SK-N-SH (cell line): Measurements from ENCODE around the gene IGSF11. TPM values are rescaled to one million over a fixed set of nuclear protein-coding genes. Genes with fewer than 3 reads are reported as not detected.

Experiments used
- CTCF ChIA-PET: fragments of 300-600, 350-600 bp; formaldehyde crosslinking; extraction: SDS; loops from one replicate; lab custom pipeline; 2021; lab: Yijun Ruan, JAX
- POLR2A ChIA-PET: fragments of 350-600 bp; sonication (Branson Sonifier 250); formaldehyde crosslinking; extraction: SDS; loops from one replicate; lab custom pipeline; 2020; ENCODE audit warnings: antibody characterized with exemption, inconsistent platforms; lab: Yijun Ruan, JAX
- DNase-seq: peaks from one replicate; pipeline ENCODE4 v3.0.0; 2012
- H2AFZ ChIP-seq: fragments of 200-600 bp; sonication (generic); 2 replicates; pipeline ENCODE4 v1.8.1; 2016; ENCODE audit warnings: antibody characterized with exemption, mild to moderate bottlenecking, low read depth
- H3F3A ChIP-seq: fragments of 200-600 bp; sonication (generic); replicated peaks from 2 replicates; pipeline ENCODE3; 2016; ENCODE audit warnings: antibody characterized with exemption, mild to moderate bottlenecking; ENCODE audit not compliant: insufficient read depth
- H3K27ac ChIP-seq, 2 experiments: fragments of 200-500 bp in 1 of 2; fragments of 200-600 bp in 1 of 2; sonication (Bioruptor generic) in 1 of 2; sonication (generic), shearing (Covaris generic) in 1 of 2; 2 replicates each; pipeline versions ENCODE4 v1.5.1 to v1.6.1; 2014 to 2016; ENCODE audit warnings: low read depth in 2 of 2, inconsistent platforms in 1 of 2, low read length in 1 of 2, mild to moderate bottlenecking in 1 of 2, mixed read lengths in 1 of 2
- H3K27me3 ChIP-seq: fragments of 200-600 bp; sonication (generic), shearing (Covaris generic); 2 replicates; pipeline ENCODE4 v1.6.1; 2016; ENCODE audit warnings: mixed run types; ENCODE audit not compliant: insufficient read depth
- H3K36me3 ChIP-seq, 2 experiments: fragments of 200-500 bp in 1 of 2; fragments of 200-600 bp in 1 of 2; sonication (Bioruptor generic) in 1 of 2; sonication (generic) in 1 of 2; replicated peaks in 1 of 2; 2 replicates each; pipeline versions ENCODE3 to v1.5.1; 2014 to 2016; ENCODE audit warnings: low read length in 1 of 2, mild to moderate bottlenecking in 1 of 2; ENCODE audit not compliant: insufficient read depth in 2 of 2, control insufficient read depth in 1 of 2
- H3K4me1 ChIP-seq, 2 experiments: fragments of 200-500 bp in 1 of 2; fragments of 200-600 bp in 1 of 2; sonication (Bioruptor generic) in 1 of 2; sonication (generic), shearing (Covaris generic) in 1 of 2; 2 replicates each; pipeline versions ENCODE4 v1.5.1 to v1.6.1; 2014 to 2016; ENCODE audit warnings: low read depth in 1 of 2, low read length in 1 of 2, mixed run types in 1 of 2; ENCODE audit not compliant: insufficient read depth in 2 of 2, control insufficient read depth in 1 of 2
- H3K4me2 ChIP-seq: fragments of 200-600 bp; sonication (generic), shearing (Covaris generic); 2 replicates; pipeline ENCODE4 v1.6.1; 2017; ENCODE audit warnings: mixed run types
- H3K4me3 ChIP-seq, 2 experiments: fragments of 200-500 bp in 1 of 2; fragments of 200-600 bp in 1 of 2; sonication (Bioruptor generic) in 1 of 2; sonication (generic), shearing (Covaris generic) in 1 of 2; 2 replicates each; pipeline versions ENCODE4 v1.5.1 to v1.8.1; 2014 to 2016; ENCODE audit warnings: low read depth in 2 of 2, inconsistent platforms in 1 of 2, low read length in 1 of 2, mild to moderate bottlenecking in 1 of 2, mixed read lengths in 1 of 2, moderate library complexity in 1 of 2
- H3K79me2 ChIP-seq: fragments of 200-600 bp; sonication (generic); 2 replicates; pipeline ENCODE4 v1.8.1; 2017; ENCODE audit warnings: mild to moderate bottlenecking; ENCODE audit not compliant: insufficient read depth
- H3K9ac ChIP-seq: fragments of 200-600 bp; sonication (generic); 2 replicates; pipeline ENCODE4 v1.6.1; 2017; ENCODE audit warnings: mixed run types
- H3K9me2 ChIP-seq: fragments of 200-600 bp; sonication (generic); 2 replicates; pipeline ENCODE4 v1.6.1; 2017; ENCODE audit warnings: mixed run types
- H3K9me3 ChIP-seq: fragments of 200-600 bp; sonication (generic); 2 replicates; pipeline ENCODE4 v1.6.1; 2017; ENCODE audit warnings: mixed run types, mild to moderate bottlenecking, moderate library complexity
- H4K20me1 ChIP-seq: fragments of 200-600 bp; sonication (generic); 2 replicates; pipeline ENCODE4 v1.6.1; 2017; ENCODE audit warnings: mild to moderate bottlenecking, mixed run types; ENCODE audit not compliant: insufficient read depth
- CHD2 ChIP-seq: fragments of 150-350 bp; IDR thresholded peaks from 2 replicates; pipeline ENCODE4 v1.6.1; 2018; ENCODE audit warnings: low read length; ENCODE audit not compliant: partially characterized antibody
- EP300 ChIP-seq, 2 experiments: IDR thresholded peaks; 2 replicates each; pipeline versions ENCODE4 v1.4.0 to v1.6.1; 2012; ENCODE audit warnings: borderline replicate concordance in 1 of 2, low read depth in 1 of 2, low read length in 1 of 2
- EZH2phosphoT487 ChIP-seq: fragments of 200-600 bp; sonication (generic); IDR thresholded peaks from 2 replicates; pipeline ENCODE4 v1.6.1; 2017; ENCODE audit warnings: low read depth, mixed run types, mild to moderate bottlenecking, antibody characterized with exemption, moderate library complexity, borderline replicate concordance
- FOXJ3 ChIP-seq: sonication (generic); formaldehyde crosslinking; IDR thresholded peaks from 2 replicates; pipeline ENCODE4 v1.5.1; 2020; ENCODE audit warnings: mild to moderate bottlenecking, missing genetic modification reagents
- MXI1 ChIP-seq: IDR thresholded peaks from 2 replicates; pipeline ENCODE4 v1.6.1; 2012; ENCODE audit warnings: mild to moderate bottlenecking, low read depth, low read length, improper control_type of control experiment
- NRF1 ChIP-seq: IDR thresholded peaks from 2 replicates; pipeline ENCODE4 v1.6.1; 2012; ENCODE audit warnings: low read depth, mild to moderate bottlenecking, low read length
- POLR2AphosphoS5 ChIP-seq: IDR thresholded peaks from 2 replicates; pipeline ENCODE4 v1.6.1; 2012; ENCODE audit warnings: low read depth, low read length
- RCOR1 ChIP-seq: fragments of 150-350 bp; IDR thresholded peaks from 2 replicates; pipeline ENCODE4 v1.6.1; 2017; ENCODE audit warnings: antibody characterized with exemption, low read length
- RFX5 ChIP-seq: IDR thresholded peaks from 2 replicates; pipeline ENCODE4 v1.6.1; 2012; ENCODE audit warnings: mild to moderate bottlenecking, improper control_type of control experiment, low read length
- SMC3 ChIP-seq: IDR thresholded peaks from 2 replicates; pipeline ENCODE4 v1.6.1; 2012; ENCODE audit warnings: low read depth, low read length, improper control_type of control experiment
- USF2 ChIP-seq: fragments of 150-350 bp; IDR thresholded peaks from 2 replicates; pipeline ENCODE4 v1.6.1; 2017; ENCODE audit warnings: antibody characterized with exemption, low read length, low read depth, borderline replicate concordance
- WGBS: methylation state at CpG from one replicate; pipeline ENCODE4 v1.1.6; 2017; ENCODE audit warnings: low lambda C conversion rate; 5-methylcytosine and 5-hydroxymethylcytosine counted together
- polyA plus RNA-seq, 3 experiments: library from polyadenylated mRNA; depleted of rRNA; stranded (reverse); fragments of >200 nt; gene quantifications; 2 replicates each; pipeline ENCODE4 v1.2.3, GENCODE V29; 2012
- TF ChIP-seq, protein P1 (sequence below): IDR thresholded peaks from 2 replicates; pipeline ENCODE4 v1.4.0; 2012; ENCODE audit warnings: low read depth

IGSF11 gene
- polyA plus RNA-seq, 1 of the 3 experiments (the other 2 are of a cell fraction): 0.07 TPM

DNA sequence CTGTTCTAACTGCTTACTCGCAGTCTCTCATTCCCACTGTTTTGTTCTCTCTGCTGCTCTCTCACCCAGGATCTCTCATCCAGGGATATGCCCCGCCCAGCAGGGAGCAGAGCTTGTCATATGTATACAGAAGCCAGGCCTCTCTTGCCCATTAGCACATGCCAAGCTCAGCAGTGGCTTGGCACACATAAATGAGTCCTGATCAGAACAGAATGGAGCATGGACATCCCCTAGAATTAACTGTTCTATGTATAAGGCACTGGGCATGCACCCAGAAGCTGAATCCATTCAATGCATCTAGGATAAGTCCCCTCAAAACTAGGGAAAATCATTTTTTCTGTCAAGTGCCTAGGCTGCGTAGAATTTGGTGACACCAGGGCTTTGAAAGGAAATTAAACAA lies 61.6 kb downstream of the IGSF11 start:
- peaks cover 0 to 4% of the 10 kb centered on the region in 2 experiments; a peak in 1 of 4 replicates for H3K4me1 ChIP-seq
- H3K36me3 ChIP-seq: no peaks in the 10 kb centered on the region
- no peak overlapping the region for H3K4me2 ChIP-seq
- no peak for TF ChIP-seq POLR2AphosphoS5
- no peak for DNase-seq
- ChIA-PET CTCF (interaction anchor here (1.4 kb wide), 1 partner anchor 88 kb away, joined by 6 read pairs; no protein-coding TSS in a partner anchor), POLR2A (no interaction called here)
- no peak overlapping the region for H2AFZ ChIP-seq
- H3K79me2 ChIP-seq: no peaks in the 10 kb centered on the region
- no peaks in the 10 kb centered on the region for H3K9me2 ChIP-seq
- no peaks in the 10 kb centered on the region for H3K27me3 ChIP-seq
- H3K9me3 ChIP-seq: no peaks in the 10 kb centered on the region
- no peak overlapping the region for H3K4me3 ChIP-seq
- no peaks in the 10 kb centered on the region for H4K20me1 ChIP-seq
- no peak overlapping the region for H3K27ac ChIP-seq
- WGBS: 42% methylated on average over 3 of the region's 3 CpGs
- no peaks in the 10 kb centered on the region for H3F3A ChIP-seq
- no peak overlapping the region for H3K9ac ChIP-seq

GRCh38 chr3:118970819-118971218 lies 63.8 kb downstream of the IGSF11 start:
- TF ChIP-seq FOXJ3 (CRISPR knock-in tag) (no peak), USF2 (no peak), EP300 (IDR thresholded peaks at IDR 0.05; ENCODE audit: borderline replicate concordance in 1 of 2, low read depth in 1 of 2, low read length in 1 of 2) (peak in 1 of 2 experiments; percentile 71; a peak in 1 of 4 replicates), EZH2phosphoT487 (no peak), CHD2 (peak; percentile 49), RCOR1 (peak; percentile 65; the same call in 1 of the 2 replicates), MXI1 (peak; percentile 34; the same call in 1 of the 2 replicates)
- POLR2A ChIA-PET: no interaction called here
- Histone ChIP-seq H3K9me3 (no peaks in the 10 kb centered on the region), H3K4me3 (no peak overlapping the region), H3K9me2 (no peaks in the 10 kb centered on the region), H3K9ac (no peak overlapping the region), H3K27ac (no peak overlapping the region; a peak in 1 of 4 replicates), H3F3A (no peaks in the 10 kb centered on the region), H2AFZ (no peak overlapping the region), H3K36me3 (no peaks in the 10 kb centered on the region), H3K27me3 (no peaks in the 10 kb centered on the region), H3K4me2 (no peak overlapping the region), H4K20me1 (no peaks in the 10 kb centered on the region), H3K79me2 (no peaks in the 10 kb centered on the region), H3K4me1 (peaks cover 0 to 4% of the 10 kb centered on the region in 2 experiments; a peak in 1 of 4 replicates)
- 28% methylated on average over 2 of the region's 2 CpGs for WGBS
- CTCF ChIA-PET: interaction anchor here (1.1 to 2.2 kb wide), 2 partner anchors 64 to 86 kb away, joined by 3 to 8 read pairs; partner anchors contain the start of gene IGSF11
- peak; percentile 36 for DNase-seq

DNA sequence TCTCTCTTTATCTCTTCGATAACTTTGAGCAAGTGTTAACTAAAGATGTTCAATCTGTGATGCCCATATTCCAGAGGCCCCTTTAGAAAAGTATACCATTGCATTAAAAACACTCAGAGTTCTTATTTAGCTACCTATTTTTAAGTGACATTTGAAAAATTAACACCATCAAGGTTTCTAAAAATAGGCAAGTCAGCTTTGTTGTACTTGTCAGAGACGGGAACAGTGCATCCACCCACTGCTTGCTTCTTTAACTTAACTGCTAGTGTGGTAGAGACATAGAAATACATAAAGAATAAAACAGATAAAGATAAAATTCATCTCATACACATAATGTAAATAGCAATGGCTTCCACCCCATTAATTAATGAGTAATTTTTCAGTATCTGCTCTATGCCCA lies 66.0 kb downstream of the IGSF11 start:
- no peaks in the 10 kb centered on the region for H4K20me1 ChIP-seq
- 41% methylated on average over 2 of the region's 2 CpGs for WGBS
- no peaks in the 10 kb centered on the region for H3K9me3 ChIP-seq
- peaks cover 0 to 4% of the 10 kb centered on the region in 2 experiments; a peak in 1 of 4 replicates for H3K4me1 ChIP-seq
- H2AFZ ChIP-seq: no peak overlapping the region
- CTCF ChIA-PET: interaction anchor here (1.3 to 1.6 kb wide), 2 partner anchors 66 to 86 kb away, joined by 3 to 4 read pairs; partner anchors contain the start of gene IGSF11
- no peak overlapping the region for H3K4me3 ChIP-seq
- TF ChIP-seq RFX5 (no peak), SMC3 (no peak), NRF1 (no peak)
- TF ChIP-seq, protein P1, sequence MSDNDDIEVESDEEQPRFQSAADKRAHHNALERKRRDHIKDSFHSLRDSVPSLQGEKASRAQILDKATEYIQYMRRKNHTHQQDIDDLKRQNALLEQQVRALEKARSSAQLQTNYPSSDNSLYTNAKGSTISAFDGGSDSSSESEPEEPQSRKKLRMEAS: no peak
- no peak for DNase-seq
- H3K79me2 ChIP-seq: no peaks in the 10 kb centered on the region
- POLR2A ChIA-PET: interaction anchor here (0.9 kb wide), 1 partner anchor 13 kb away, joined by 3 read pairs; no protein-coding TSS in a partner anchor
- H3K9ac ChIP-seq: no peak overlapping the region
- no peaks in the 10 kb centered on the region for H3K27me3 ChIP-seq
- no peak overlapping the region for H3K4me2 ChIP-seq
- no peak overlapping the region for H3K27ac ChIP-seq
- no peaks in the 10 kb centered on the region for H3F3A ChIP-seq
- no peaks in the 10 kb centered on the region for H3K9me2 ChIP-seq
- no peaks in the 10 kb centered on the region for H3K36me3 ChIP-seq
